ENCODE data around the gene LITAFD.
A peak's percentile ranks its signal among the peaks of the same experiment; 100 is the strongest.

DNA sequence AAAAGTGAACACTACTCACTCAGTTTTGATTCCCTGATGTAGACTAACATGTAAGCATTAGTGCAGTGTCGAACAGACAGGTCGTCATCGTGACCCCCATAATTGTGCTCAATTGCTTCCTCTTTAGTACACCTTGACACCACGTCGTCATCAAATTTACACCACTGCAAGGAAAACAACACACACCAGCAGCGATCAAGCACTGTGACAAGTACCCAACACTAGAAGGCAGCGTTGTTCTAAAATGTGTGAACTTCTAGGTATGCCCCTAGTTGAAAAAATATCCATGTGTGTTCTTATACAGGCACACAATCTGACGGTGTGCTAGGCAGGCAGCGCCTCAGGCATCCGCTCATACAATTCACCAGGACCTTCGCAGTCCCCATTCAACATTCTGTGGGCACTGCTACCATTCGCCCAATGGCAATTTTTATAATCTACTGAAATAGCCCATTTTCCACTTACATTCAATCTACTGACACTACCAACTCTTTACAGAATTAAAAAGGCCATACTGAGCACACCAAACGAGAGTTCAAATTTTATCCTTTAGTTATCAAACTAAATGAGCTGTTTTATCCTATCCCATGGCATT, 23.1 kb downstream of the LITAFD start:
- TF ChIP-seq, protein P1, sequence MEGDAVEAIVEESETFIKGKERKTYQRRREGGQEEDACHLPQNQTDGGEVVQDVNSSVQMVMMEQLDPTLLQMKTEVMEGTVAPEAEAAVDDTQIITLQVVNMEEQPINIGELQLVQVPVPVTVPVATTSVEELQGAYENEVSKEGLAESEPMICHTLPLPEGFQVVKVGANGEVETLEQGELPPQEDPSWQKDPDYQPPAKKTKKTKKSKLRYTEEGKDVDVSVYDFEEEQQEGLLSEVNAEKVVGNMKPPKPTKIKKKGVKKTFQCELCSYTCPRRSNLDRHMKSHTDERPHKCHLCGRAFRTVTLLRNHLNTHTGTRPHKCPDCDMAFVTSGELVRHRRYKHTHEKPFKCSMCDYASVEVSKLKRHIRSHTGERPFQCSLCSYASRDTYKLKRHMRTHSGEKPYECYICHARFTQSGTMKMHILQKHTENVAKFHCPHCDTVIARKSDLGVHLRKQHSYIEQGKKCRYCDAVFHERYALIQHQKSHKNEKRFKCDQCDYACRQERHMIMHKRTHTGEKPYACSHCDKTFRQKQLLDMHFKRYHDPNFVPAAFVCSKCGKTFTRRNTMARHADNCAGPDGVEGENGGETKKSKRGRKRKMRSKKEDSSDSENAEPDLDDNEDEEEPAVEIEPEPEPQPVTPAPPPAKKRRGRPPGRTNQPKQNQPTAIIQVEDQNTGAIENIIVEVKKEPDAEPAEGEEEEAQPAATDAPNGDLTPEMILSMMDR (IDR thresholded peaks at IDR 0.05; ENCODE audit: poor library complexity, severe bottlenecking): peak; percentile 66
- no peak for TF ChIP-seq EZH2 (IDR thresholded peaks at IDR 0.05; ENCODE audit: borderline replicate concordance, insufficient read depth, low read length, poor library complexity, severe bottlenecking)
